GM19438 (cell line): Measurements from ENCODE around the gene KLK1.

ENCODE experiments used
- ATAC-seq: cut with Tn5 transposase; IDR thresholded peaks from one replicate; pipeline ENCODE4 v1.9.1; 2021; ENCODE audit warnings: low read depth; ENCODE audit not compliant: unreplicated experiment

The KLK1 gene

DNA sequence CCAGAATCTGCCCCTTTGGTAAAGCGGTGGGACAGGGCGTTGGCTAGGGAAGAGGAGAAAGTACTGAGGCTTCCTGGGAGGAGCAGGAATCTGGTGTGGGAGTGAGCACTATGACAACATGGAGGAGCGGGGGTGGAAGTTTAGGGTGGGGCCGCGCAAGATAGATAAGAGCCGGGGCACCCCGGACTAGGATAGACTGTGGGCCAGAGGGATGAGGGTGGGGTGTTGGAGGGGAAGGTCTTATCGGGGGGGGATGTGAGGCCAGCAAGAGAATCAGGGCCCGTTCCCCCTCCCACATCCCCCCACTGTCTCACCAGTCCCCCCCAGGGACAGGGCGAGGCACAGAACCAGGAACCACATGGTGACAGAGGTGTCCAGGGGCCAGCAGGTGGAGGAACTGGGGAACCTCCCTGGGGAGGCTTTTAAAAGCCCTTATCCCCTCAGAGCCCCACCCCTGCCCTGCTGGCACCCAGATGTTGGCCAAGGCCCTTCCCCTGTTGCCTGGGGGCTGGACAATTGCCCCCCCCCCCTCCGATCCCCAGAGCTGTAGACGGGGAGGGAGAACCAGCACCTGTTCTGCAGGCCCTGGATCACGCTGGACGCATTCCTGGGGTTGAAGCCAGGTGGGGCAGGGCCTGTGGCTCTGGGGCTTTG is at the start of gene KLK1:
TSS of gene KLK1 (minus strand) at position 399 of the 654 bp plus-strand sequence. CDS start at position 360, 39 bp downstream.
- ATAC-seq, result no peak

DNA sequence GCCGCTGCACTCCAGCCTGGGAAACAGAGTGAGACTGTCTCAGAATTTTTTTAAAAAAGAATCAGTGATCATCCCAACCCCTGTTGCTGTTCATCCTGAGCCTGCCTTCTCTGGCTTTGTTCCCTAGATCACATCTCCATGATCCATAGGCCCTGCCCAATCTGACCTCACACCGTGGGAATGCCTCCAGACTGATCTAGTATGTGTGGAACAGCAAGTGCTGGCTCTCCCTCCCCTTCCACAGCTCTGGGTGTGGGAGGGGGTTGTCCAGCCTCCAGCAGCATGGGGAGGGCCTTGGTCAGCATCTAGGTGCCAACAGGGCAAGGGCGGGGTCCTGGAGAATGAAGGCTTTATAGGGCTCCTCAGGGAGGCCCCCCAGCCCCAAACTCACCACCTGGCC is 49.5 kb upstream of the KLK1 start, which contains the start of gene KLK2:
TSS of gene KLK2 (plus strand) at position 384 of the 400 bp plus-strand sequence. CDS start 35 bp downstream, outside the sequence.
- ATAC-seq, result no peak

DNA sequence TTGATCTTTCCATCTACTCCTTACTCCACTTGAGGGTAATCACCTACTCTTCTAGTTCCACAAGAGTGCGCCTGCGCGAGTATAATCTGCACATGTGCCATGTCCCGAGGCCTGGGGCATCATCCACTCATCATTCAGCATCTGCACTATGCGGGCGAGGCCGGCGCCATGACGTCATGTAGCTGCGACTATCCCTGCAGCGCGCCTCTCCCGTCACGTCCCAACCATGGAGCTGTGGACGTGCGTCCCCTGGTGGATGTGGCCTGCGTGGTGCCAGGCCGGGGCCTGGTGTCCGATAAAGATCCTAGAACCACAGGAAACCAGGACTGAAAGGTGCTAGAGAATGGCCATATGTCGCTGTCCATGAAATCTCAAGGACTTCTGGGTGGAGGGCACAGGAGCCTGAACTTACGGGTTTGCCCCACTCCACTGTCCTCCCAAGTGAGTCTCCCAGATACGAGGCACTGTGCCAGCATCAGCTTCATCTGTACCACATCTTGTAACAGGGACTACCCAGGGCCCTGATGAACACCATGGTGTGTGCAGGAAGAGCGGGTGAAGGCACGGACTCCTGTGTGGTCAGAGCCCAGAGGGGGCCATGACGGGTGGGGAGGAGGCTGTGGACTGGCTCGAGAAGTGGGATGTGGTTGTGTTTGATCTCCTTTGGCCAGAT is 47.0 kb upstream of the KLK1 start:
- no peak for ATAC-seq

DNA sequence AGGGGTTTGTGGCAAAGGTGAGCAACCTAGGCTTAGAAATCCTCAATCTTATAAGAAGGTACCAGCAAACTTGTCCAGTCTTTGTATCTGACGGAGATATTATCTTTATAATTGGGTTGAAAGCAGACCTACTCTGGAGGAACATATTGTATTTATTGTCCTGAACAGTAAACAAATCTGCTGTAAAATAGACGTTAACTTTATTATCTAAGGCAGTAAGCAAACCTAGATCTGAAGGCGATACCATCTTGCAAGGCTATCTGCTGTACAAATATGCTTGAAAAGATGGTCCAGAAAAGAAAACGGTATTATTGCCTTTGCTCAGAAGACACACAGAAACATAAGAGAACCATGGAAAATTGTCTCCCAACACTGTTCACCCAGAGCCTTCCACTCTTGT is 45.9 kb upstream of the KLK1 start:
- no peak for ATAC-seq

DNA sequence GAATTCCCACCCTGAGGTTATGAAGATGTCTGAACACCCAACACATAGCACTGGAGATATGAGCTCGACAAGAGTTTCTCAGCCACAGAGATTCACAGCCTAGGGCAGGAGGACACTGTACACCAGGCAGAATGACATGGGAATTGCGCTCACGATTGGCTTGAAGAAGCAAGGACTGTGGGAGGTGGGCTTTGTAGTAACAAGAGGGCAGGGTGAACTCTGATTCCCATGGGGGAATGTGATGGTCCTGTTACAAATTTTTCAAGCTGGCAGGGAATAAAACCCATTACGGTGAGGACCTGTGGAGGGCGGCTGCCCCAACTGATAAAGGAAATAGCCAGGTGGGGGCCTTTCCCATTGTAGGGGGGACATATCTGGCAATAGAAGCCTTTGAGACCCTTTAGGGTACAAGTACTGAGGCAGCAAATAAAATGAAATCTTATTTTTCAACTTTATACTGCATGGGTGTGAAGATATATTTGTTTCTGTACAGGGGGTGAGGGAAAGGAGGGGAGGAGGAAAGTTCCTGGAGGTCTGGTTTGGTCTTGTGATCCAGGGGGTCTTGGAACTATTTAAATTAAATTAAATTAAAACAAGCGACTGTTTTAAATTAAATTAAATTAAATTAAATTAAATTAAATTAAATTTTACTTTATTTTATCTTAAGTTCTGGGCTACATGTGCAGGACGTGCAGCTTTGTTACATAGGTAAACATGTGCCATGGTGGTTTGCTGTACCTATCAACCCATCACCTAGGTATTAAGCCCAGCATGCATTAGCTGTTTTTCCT is 38.1 kb upstream of the KLK1 start:
- no peak for ATAC-seq

DNA sequence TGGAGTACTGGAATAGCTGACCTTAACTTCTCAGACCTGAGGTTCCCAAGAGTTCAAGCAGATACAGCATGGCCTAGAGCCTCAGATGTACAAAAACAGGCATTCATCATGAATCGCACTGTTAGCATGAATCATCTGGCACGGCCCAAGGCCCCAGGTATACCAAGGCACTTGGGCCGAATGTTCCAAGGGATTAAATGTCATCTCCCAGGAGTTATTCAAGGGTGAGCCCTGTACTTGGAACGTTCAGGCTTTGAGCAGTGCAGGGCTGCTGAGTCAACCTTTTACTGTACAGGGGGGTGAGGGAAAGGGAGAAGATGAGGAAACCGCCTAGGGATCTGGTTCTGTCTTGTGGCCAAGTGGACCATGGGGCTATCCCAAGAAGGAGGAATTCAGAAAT is 37.4 kb upstream of the KLK1 start:
- ATAC-seq, result no peak

DNA sequence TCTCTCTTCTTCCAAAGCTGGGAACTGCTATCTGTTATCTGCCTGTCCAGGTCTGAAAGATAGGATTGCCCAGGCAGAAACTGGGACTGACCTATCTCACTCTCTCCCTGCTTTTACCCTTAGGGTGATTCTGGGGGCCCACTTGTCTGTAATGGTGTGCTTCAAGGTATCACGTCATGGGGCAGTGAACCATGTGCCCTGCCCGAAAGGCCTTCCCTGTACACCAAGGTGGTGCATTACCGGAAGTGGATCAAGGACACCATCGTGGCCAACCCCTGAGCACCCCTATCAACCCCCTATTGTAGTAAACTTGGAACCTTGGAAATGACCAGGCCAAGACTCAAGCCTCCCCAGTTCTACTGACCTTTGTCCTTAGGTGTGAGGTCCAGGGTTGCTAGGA is 36.3 kb upstream of the KLK1 start:
- no peak for ATAC-seq

DNA sequence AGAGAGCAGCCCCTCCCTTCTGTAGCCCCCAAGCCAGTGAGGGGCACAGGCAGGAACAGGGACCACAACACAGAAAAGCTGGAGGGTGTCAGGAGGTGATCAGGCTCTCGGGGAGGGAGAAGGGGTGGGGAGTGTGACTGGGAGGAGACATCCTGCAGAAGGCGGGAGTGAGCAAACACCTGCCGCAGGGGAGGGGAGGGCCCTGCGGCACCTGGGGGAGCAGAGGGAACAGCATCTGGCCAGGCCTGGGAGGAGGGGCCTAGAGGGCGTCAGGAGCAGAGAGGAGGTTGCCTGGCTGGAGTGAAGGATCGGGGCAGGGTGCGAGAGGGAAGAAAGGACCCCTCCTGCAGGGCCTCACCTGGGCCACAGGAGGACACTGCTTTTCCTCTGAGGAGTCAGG is 35.3 kb upstream of the KLK1 start:
- ATAC-seq, result no peak

DNA sequence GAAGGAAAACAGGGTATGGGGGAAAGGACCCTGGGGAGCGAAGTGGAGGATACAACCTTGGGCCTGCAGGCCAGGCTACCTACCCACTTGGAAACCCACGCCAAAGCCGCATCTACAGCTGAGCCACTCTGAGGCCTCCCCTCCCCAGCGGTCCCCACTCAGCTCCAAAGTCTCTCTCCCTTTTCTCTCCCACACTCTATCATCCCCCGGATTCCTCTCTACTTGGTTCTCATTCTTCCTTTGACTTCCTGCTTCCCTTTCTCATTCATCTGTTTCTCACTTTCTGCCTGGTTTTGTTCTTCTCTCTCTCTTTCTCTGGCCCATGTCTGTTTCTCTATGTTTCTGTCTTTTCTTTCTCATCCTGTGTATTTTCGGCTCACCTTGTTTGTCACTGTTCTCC is 33.8 kb upstream of the KLK1 start:
- no peak for ATAC-seq

DNA sequence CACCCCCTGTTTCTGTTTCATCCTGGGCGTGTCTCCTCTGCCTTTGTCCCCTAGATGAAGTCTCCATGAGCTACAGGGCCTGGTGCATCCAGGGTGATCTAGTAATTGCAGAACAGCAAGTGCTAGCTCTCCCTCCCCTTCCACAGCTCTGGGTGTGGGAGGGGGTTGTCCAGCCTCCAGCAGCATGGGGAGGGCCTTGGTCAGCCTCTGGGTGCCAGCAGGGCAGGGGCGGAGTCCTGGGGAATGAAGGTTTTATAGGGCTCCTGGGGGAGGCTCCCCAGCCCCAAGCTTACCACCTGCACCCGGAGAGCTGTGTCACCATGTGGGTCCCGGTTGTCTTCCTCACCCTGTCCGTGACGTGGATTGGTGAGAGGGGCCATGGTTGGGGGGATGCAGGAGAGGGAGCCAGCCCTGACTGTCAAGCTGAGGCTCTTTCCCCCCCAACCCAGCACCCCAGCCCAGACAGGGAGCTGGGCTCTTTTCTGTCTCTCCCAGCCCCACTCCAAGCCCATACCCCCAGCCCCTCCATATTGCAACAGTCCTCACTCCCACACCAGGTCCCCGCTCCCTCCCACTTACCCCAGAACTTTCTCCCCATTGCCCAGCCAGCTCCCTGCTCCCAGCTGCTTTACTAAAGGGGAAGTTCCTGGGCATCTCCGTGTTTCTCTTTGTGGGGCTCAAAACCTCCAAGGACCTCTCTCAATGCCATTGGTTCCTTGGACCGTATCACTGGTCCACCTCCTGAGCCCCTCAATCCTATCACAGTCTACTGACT is 31.2 kb upstream of the KLK1 start, which contains the start of gene KLK3:
TSS of gene KLK3 (plus strand) at position 280 of the 775 bp plus-strand sequence. CDS start at position 321, 41 bp downstream.
- no peak for ATAC-seq

DNA sequence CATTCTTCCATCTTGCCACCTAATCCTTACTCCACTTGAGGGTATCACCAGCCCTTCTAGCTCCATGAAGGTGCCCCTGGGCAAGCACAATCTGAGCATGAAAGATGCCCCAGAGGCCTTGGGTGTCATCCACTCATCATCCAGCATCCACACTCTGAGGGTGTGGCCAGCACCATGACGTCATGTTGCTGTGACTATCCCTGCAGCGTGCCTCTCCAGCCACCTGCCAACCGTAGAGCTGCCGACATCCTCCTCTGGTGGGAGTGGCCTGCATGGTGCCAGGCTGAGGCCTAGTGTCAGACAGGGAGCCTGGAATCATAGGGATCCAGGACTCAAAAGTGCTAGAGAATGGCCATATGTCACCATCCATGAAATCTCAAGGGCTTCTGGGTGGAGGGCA is 28.0 kb upstream of the KLK1 start:
- no peak for ATAC-seq

DNA sequence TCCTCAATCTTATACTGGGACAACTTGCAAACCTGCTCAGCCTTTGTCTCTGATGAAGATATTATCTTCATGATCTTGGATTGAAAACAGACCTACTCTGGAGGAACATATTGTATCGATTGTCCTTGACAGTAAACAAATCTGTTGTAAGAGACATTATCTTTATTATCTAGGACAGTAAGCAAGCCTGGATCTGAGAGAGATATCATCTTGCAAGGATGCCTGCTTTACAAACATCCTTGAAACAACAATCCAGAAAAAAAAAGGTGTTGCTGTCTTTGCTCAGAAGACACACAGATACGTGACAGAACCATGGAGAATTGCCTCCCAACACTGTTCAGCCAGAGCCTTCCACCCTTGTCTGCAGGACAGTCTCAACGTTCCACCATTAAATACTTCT is 27.2 kb upstream of the KLK1 start:
- no peak for ATAC-seq

DNA sequence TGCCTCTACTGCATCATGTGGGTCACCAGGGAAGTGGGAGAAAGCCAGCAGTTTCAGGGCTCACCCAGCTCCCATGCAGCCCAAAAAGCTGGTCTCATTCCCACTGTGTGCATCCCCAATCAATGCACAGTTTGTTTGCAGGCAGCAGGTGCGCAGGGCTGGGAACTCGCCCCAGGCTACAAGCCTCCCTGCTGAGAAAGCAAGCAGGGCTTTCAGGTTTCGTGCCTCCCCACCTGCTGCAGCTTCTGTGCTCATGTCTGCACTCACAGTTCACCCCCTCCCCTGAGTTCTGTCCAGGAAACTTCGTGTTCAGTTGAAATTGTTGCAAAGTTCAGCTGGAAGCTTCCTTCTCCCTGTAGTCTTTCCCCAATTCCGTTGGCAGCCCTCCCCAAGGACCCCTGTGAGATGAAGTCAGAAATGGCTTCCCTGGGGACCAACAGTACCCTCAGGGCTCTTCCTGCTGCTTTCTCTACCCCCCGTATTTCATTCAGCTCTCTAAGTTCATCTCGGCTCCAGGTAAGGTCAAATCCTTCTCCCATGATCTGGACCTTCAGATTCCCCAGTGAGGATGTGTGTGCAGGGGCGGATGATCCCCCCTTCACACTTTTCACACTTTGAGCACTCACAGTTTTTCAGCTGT is 20.8 kb upstream of the KLK1 start:
- no peak for ATAC-seq

DNA sequence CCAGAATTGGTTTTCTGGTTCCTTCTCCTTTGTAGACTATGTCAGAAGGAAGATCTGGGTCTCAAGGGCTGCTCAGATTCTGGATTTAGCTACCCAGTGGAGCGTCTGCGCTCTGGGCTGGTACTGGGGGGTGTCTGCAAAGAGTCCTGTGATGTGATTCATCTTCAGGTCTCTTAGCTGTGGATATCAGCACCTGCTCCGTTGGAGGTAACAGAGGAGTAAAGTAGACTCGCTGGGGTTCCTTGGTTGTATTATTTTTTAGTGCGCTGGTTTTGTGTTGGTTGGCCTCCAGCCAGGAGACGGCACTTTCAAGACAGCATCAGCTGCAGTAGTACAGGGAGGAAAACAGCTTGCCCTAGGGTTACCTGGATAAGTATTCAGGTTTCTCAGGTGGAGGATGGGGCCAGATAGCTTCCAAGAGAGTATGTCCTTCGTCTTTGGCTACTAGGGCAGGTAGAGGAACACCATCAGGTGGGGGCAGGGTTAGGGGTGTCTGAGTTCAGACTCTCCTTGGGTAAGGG is 20.2 kb upstream of the KLK1 start:
- no peak for ATAC-seq

DNA sequence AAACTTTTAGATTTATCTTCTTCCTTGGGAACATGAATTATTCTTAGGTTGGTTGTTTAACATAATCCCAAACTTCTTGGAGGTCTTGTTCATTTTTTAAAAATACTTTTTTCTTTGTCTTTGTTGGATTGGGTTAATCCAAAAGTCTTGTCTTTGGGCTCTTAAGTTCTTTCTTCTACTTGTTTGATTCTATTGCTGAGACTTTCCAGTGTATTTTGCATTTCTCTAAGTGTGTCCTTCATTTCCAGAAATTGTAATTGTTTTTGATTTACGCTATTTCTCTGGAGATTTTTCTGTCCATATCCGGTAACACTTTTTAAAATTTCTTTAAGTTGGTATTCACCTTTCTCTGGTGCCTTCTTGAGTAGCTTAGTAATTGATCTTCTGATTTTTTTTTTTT is 19.6 kb upstream of the KLK1 start:
- ATAC-seq, result no peak

DNA sequence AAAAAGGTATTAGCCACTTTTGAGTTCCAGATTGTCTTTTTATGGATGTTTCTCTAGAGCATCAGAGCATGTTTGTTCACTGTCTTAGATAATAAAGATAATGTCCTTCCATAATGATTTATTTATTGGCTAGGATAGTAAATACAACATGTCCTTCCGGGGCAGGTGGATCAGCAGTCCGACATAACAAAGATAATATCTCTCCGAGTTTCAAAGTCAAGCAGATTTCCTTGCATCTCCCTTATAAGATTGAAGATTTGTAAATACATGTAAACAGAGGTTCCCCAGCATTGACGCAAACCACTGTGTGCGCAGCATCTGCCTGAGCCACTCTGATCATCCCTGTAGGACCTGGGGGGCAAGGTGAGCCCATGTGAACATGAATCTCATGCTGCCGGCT is 18.5 kb upstream of the KLK1 start:
- no peak for ATAC-seq

DNA sequence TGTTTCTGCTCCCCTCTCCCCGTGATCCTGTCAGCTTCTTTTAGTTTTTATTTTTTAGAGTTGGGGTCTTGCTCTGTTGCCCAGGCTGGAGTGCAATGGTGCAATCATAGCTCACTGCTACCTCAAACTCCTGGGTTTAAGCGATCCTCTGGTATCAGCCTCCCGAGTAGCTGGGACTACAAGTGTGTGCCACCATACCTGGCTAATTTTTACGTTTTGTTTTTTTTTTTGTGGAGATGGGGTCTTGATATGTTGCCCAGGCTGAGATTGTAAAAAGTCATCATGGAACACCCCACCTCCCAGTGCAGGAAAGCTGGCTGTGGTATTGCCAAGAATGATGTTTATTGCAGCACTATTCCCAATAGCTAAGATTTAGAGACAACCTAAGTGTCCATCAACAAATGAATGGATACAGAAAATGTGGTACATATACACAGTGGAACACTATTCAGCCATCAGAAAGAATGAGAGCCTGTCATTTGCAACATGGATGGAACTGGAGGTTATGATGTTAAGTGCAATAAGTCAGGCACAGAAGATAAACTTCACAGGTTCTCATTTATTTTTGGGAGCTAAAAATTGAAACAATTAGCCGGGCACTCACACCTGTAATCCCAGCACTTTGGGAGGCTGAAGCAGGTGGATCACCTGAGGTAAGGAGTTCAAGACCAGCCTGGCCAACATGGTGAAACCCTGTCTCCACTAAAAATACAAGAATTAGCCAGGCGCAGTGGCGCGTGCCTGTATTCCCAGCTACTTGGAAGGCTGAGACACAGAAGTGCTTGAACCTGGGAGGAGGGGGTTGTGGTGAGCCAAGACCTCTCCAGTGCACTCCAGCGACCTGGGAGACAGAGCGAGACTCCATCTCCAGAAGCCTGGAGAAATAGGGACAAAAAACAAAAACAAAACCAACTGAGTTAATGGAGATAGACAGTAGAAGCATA is 16.4 kb upstream of the KLK1 start:
- no peak for ATAC-seq

DNA sequence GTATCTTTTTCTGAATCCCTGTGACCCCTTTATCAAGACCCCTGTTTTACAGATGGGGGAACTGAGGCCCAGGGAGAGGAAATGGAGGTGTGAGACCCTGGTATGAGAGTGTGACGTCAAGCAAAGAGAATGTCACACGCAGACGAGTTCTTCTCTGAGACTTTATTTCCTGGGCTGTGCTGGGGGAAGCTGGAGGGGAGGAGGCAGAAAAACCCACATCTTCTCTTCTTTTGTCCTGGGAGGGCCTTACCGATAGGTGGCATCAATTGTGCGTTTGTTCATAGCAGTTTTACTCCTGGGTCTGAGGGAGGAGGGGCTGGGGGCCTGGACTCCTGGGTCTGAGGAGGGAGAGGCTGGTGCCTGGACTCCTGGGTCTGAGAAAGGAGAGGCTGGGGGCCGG is 14.7 kb upstream of the KLK1 start:
- no peak for ATAC-seq

DNA sequence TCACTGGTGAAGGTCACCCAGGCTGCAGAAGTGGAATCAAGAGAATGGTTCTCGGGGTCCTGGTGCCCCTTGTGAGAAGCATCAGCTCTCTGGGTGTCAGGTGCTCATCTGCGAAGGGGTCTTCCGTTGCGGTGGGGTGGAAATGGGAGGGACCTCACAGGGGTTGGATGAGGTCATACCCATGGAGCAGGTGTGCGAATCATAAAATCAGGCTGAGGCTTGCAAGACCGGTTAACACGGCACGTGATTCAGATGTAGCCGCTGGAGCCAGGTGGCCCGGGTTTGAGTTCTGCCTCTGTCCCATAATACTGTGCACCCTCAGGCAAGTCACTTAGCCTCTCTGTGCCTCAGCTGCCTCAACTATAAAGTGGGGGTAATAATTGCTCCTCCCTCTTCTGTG is 13.7 kb upstream of the KLK1 start:
- ATAC-seq, result no peak
